Subcutaneous abdominal adipose tissue (tissue), 5 donors: Measurements from ENCODE around the gene GMPPA.

Experiments
- H3K27ac ChIP-seq: one replicate; pipeline ENCODE4 v1.7.0; 2013; ENCODE audit warnings: low read depth, mild to moderate bottlenecking, inconsistent platforms, low read length, moderate library complexity
- H3K27me3 ChIP-seq, 5 donors: one replicate each; pipeline ENCODE4 v1.7.0; 2013; ENCODE audit warnings: low read length in 5 of 5, inconsistent platforms in 1 of 5; ENCODE audit not compliant: control insufficient read depth in 5 of 5, insufficient read depth in 4 of 5
- H3K36me3 ChIP-seq, 5 donors: one replicate each; pipeline ENCODE4 v1.7.0; 2013; ENCODE audit warnings: low read length in 5 of 5; ENCODE audit not compliant: control insufficient read depth in 5 of 5, insufficient read depth in 5 of 5
- H3K4me1 ChIP-seq, 5 donors: one replicate each; pipeline ENCODE4 v1.7.0; 2013; ENCODE audit warnings: low read length in 5 of 5, mild to moderate bottlenecking in 3 of 5, moderate library complexity in 1 of 5; ENCODE audit not compliant: control insufficient read depth in 5 of 5, insufficient read depth in 5 of 5
- H3K4me3 ChIP-seq, 5 donors: one replicate each; pipeline ENCODE4 v1.7.0; 2013; ENCODE audit warnings: low read length in 5 of 5, low read depth in 1 of 5
- H3K9ac ChIP-seq, 5 donors: one replicate each; pipeline ENCODE4 v1.7.0; 2013; ENCODE audit warnings: low read length in 5 of 5, mild to moderate bottlenecking in 4 of 5, moderate library complexity in 3 of 5
- H3K9me3 ChIP-seq, 5 donors: one replicate each; pipeline ENCODE4 v1.7.0; 2013; ENCODE audit warnings: low read length in 5 of 5; ENCODE audit not compliant: control insufficient read depth in 5 of 5
- donor health status: healthy.
- donor health status: healthy.
- donor health status: healthy.
- donor health status: healthy.
- donor health status: healthy.

Gene GMPPA

DNA sequence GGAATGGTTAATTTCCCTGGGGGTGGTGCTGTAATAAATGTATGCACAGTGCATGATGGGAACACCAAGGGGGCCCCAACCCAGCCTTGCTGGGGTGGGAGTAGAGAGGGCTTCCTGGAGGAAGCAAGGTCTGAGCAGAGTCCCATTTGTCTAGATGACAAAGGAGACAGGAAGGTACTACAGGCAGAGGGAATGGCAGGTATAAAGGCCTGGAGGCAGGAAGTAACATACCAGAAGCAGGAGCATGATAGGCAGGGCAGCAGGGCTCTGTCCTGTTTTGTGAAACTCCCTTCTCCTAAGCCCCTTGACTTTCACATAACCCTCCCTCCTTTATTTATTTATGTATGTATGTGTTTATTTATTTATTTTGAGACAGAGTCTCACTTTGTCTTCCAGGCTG is 3.9 kb downstream of the GMPPA start:
- Histone ChIP-seq H3K4me1 (peaks cover 0 to 22% (median 22%) of the 10 kb centered on the region in 5 donors), H3K9me3 (no peaks in the 10 kb centered on the region), H3K4me3 (no peak overlapping the region), H3K27me3 (no peaks in the 10 kb centered on the region), H3K9ac (no peak overlapping the region), H3K36me3 (peaks cover 0 to 60% (median 53%) of the 10 kb centered on the region in 5 donors), H3K27ac (no peak overlapping the region)

GRCh38 chr2:219505585-219505984 is 6.9 kb downstream of the GMPPA start:
- H3K9ac ChIP-seq = no peak overlapping the region
- H3K27ac ChIP-seq = no peak overlapping the region
- no peak overlapping the region for H3K4me3 ChIP-seq
- H3K27me3 ChIP-seq = peaks cover 4 to 10% (median 5%) of the 10 kb centered on the region in 5 donors
- H3K4me1 ChIP-seq = peaks cover 0 to 14% (median 11%) of the 10 kb centered on the region in 5 donors
- H3K36me3 ChIP-seq = peaks cover 0 to 62% (median 53%) of the 10 kb centered on the region in 5 donors
- H3K9me3 ChIP-seq = no peaks in the 10 kb centered on the region

DNA sequence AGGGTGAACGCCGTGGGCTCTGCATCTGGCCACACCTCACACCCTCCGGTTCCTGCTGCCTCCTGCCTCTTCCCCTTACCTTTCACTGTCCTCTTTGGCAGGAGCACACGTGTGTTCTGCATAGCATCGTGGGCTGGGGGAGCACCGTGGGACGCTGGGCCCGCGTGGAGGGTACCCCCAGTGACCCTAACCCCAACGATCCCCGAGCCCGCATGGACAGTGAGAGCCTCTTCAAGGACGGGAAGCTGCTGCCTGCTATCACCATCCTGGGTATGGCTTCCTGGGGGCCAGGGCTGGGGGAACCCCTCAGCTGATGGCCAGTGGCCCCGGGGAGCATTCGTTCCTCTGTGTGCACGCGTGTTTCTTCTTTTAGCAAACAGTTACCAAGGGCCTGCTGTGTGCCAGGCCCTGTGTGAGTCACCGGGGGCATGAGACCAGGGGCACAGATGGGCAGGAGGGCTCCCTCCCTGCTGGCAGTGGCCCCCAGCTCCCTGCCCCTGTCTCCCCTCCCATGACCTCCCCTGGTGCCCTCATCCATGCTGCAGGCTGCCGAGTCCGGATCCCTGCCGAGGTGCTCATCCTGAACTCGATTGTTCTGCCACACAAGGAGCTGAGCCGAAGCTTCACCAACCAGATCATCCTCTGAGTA is 7.6 kb downstream of the GMPPA start:
- Histone ChIP-seq H3K9ac (no peak overlapping the region), H3K4me3 (no peak overlapping the region), H3K4me1 (peaks cover 0 to 15% (median 11%) of the 10 kb centered on the region in 5 donors), H3K9me3 (no peaks in the 10 kb centered on the region), H3K27ac (no peak overlapping the region), H3K36me3 (peaks cover 0 to 61% (median 53%) of the 10 kb centered on the region in 5 donors), H3K27me3 (peaks cover 5 to 16% (median 8%) of the 10 kb centered on the region in 5 donors)

GRCh38 chr2:219506802-219507526 is 8.3 kb downstream of the GMPPA start:
- Histone ChIP-seq H3K27ac (no peak overlapping the region), H3K9ac (no peak overlapping the region), H3K27me3 (peaks cover 8 to 20% (median 13%) of the 10 kb centered on the region in 5 donors), H3K36me3 (peaks cover 0 to 56% (median 48%) of the 10 kb centered on the region in 5 donors), H3K4me3 (no peak overlapping the region), H3K9me3 (no peaks in the 10 kb centered on the region), H3K4me1 (peaks cover 0 to 15% (median 11%) of the 10 kb centered on the region in 5 donors)

- Histone ChIP-seq H3K4me3 (no peak overlapping the region), H3K27ac (no peak overlapping the region), H3K27me3 (peaks cover 14 to 29% (median 22%) of the 10 kb centered on the region in 5 donors), H3K4me1 (peaks cover 0 to 15% (median 11%) of the 10 kb centered on the region in 5 donors), H3K36me3 (peaks cover 0 to 48% (median 44%) of the 10 kb centered on the region in 5 donors), H3K9ac (no peak overlapping the region), H3K9me3 (no peaks in the 10 kb centered on the region)
Observed at GRCh38 chr2:219507581-219508443, 9.1 kb downstream of the GMPPA start.

GRCh38 chr2:219508444-219508734 is 9.7 kb downstream of the GMPPA start:
- H3K27ac ChIP-seq = no peak overlapping the region
- no peaks in the 10 kb centered on the region for H3K9me3 ChIP-seq
- H3K36me3 ChIP-seq = peaks cover 0 to 43% (median 40%) of the 10 kb centered on the region in 5 donors
- H3K27me3 ChIP-seq = peaks cover 20 to 35% (median 28%) of the 10 kb centered on the region in 5 donors
- no peak overlapping the region for H3K9ac ChIP-seq
- H3K4me3 ChIP-seq = no peak overlapping the region
- peaks cover 0 to 18% (median 11%) of the 10 kb centered on the region in 5 donors for H3K4me1 ChIP-seq

- Histone ChIP-seq H3K4me1 (peaks cover 0 to 23% (median 11%) of the 10 kb centered on the region in 5 donors), H3K9ac (no peak overlapping the region), H3K9me3 (no peaks in the 10 kb centered on the region), H3K27me3 (peaks cover 22 to 42% (median 35%) of the 10 kb centered on the region in 5 donors), H3K36me3 (peaks cover 0 to 35% (median 32%) of the 10 kb centered on the region in 5 donors), H3K4me3 (no peak overlapping the region), H3K27ac (no peak overlapping the region)
Observed at GRCh38 chr2:219508971-219509779, 10.5 kb downstream of the GMPPA start.

DNA sequence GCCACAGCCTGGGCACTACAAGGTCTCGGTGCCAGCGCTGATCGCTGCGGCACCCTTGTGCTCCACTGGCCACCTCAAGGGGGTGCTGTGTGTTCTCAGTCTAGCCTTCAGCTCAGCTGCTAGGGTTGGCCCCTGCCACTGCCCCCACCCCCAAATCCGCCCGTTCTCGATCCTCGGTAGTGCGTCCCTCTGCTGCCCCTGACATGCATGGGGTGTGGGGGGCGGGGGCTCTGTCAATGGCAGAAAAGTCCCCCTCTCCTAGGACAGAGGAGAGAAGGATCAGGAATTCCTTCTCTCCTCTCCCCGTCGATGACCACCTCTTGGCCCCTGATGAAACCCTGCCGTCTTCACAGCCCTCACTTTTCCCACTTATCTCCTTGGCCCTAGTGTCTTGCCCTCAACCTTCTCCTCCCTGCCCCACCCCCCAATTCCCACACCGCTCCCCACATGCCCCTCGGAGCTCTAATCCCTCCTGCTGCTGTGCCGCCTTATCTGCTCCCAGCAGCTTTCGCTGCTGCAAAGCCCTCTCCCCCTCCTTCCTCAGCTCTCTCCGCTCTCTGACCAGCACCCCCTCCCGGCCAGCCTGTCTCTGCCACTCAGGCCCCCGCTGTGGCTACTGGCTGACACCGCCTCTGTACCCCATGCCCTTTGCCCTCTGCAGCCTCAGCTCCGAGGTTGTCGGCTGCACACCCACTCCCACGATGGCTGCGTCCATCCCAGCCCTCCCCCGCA is 11.3 kb downstream of the GMPPA start:
- Histone ChIP-seq H3K9ac (no peak overlapping the region), H3K4me1 (peaks cover 0 to 26% (median 11%) of the 10 kb centered on the region in 5 donors), H3K27me3 (peaks cover 27 to 47% (median 43%) of the 10 kb centered on the region in 5 donors), H3K36me3 (peaks cover 0 to 28% (median 24%) of the 10 kb centered on the region in 5 donors), H3K4me3 (peak overlapping the region in 4 of 5 donors; percentile 24 to 55 (median 46)), H3K9me3 (no peaks in the 10 kb centered on the region), H3K27ac (no peak overlapping the region)
